Uterus (tissue), 4 donors: ENCODE data around the gene CCT6A. TPM values are rescaled to one million over a fixed set of nuclear protein-coding genes. Genes with fewer than 3 reads are reported as not detected.
A peak's percentile ranks its signal among the peaks of the same experiment; 100 is the strongest.
"Not testable (repeated sequence)": the region's sequence is repeated elsewhere in the genome, so short reads cannot be mapped to it uniquely, and the experiment has no call there.

ENCODE experiments used
- DNase-seq, 2 donors: peaks; one replicate each; pipeline ENCODE4 v3.0.0-alpha.2; 2019 to 2020
- H3K27ac ChIP-seq, 2 donors: fragments of 200-600 bp; sonication (generic); 1 replicate in 1 of 2; 2 replicates in 1 of 2; pipeline ENCODE4 v1.5.1; 2016 to 2018
- H3K27me3 ChIP-seq, 2 donors: fragments of 200-600 bp; sonication (generic); one replicate each; pipeline ENCODE4 v1.5.1; 2018 to 2019; ENCODE audit warnings: control low read depth in 1 of 2
- H3K36me3 ChIP-seq, 2 donors: fragments of 200-600 bp; sonication (generic); one replicate each; pipeline ENCODE4 v1.5.1; 2019; ENCODE audit warnings: control low read depth in 1 of 2
- H3K4me1 ChIP-seq, 2 donors: fragments of 200-600 bp; sonication (generic); one replicate each; pipeline ENCODE4 v1.5.1; 2018 to 2019; ENCODE audit warnings: control low read depth in 1 of 2
- H3K4me3 ChIP-seq, 2 donors: fragments of 200-600 bp; sonication (generic); 1 replicate in 1 of 2; 2 replicates in 1 of 2; pipeline ENCODE4 v1.5.1; 2018 to 2019; ENCODE audit warnings: mild to moderate bottlenecking in 1 of 2
- H3K9me3 ChIP-seq, 2 donors: fragments of 200-600 bp; sonication (generic); one replicate each; pipeline ENCODE4 v1.5.1; 2019; ENCODE audit warnings: control low read depth in 1 of 2
- CTCF ChIP-seq, 4 experiments: fragments of 200-600 bp in 2 of 4; fragments of 450-650 bp in 2 of 4; sonication (generic) in 2 of 4; IDR thresholded peaks; one replicate each; pipeline ENCODE4 v1.5.1; 2016 to 2019; ENCODE audit warnings: antibody characterized with exemption in 4 of 4, mild to moderate bottlenecking in 2 of 4, moderate library complexity in 1 of 4
- POLR2A ChIP-seq, 2 donors: fragments of 450-650 bp; IDR thresholded peaks; one replicate each; pipeline ENCODE4 v1.6.1; 2016; ENCODE audit warnings: antibody characterized with exemption in 2 of 2, mild to moderate bottlenecking in 1 of 2, moderate library complexity in 1 of 2
- intact Hi-C: fragments of 100-400 bp; cut with DNase I; formaldehyde crosslinking; loops from one replicate; pipeline ENCODE4 v1.15.1; 2023; ENCODE audit warnings: low total_unique reads
- total RNA-seq, 4 donors: library from RNA; depleted of rRNA in 3 of 4; stranded (reverse); fragments of >200 nt in 3 of 4; gene quantifications; one replicate each; pipeline versions ENCODE4 v1.1.0 to v1.2.4, GENCODE V29; 2014 to 2023
- donor health status: DM: yes; HTN: yes; CAD: no.

The CCT6A gene
- total RNA-seq, 4 donors from 2014 or later = 88.0 to 255 (median 194) TPM

- TF ChIP-seq CTCF (IDR thresholded peaks at IDR 0.05) = no peak
- TF ChIP-seq POLR2A (IDR thresholded peaks at IDR 0.05) = no peak
- DNase-seq = no peak
- intact Hi-C loops = no loop called here
- H3K9me3 ChIP-seq = no peaks in the 10 kb centered on the region
- no peak overlapping the region for H3K4me3 ChIP-seq
- no peaks in the 10 kb centered on the region for H3K36me3 ChIP-seq
- H3K27me3 ChIP-seq = no peaks in the 10 kb centered on the region
- peaks cover 0 to 1% of the 10 kb centered on the region in 2 donors for H3K4me1 ChIP-seq
- H3K27ac ChIP-seq = no peak overlapping the region
These were observed 48.1 kb downstream of the CCT6A start for GRCh38 chr7:56099653-56100052.

- H3K27me3 ChIP-seq, DNase-seq, H3K9me3 ChIP-seq, H3K4me3 ChIP-seq, H3K36me3 ChIP-seq, H3K4me1 ChIP-seq, H3K27ac ChIP-seq, intact Hi-C loops: not testable (repeated sequence)
These were observed 52.6 kb downstream of the CCT6A start for GRCh38 chr7:56104138-56104537.

GRCh38 chr7:56105508-56105907 is 53.9 kb downstream of the CCT6A start:
- Histone ChIP-seq H3K9me3 (no peaks in the 10 kb centered on the region), H3K4me3 (peak overlapping the region; percentile 88 to 91), H3K4me1 (peaks cover 8% of the 10 kb centered on the region in 2 donors), H3K27ac (peak overlapping the region; percentile 85 to 91), H3K36me3 (no peaks in the 10 kb centered on the region), H3K27me3 (peaks cover 0 to 3% of the 10 kb centered on the region in 2 donors)
- no peak for DNase-seq
- intact Hi-C loops = no loop called here
- TF ChIP-seq POLR2A (IDR thresholded peaks at IDR 0.05) (no peak), CTCF (IDR thresholded peaks at IDR 0.05) (no peak)

- DNase-seq = peak; percentile 95 to 97
- intact Hi-C loops = no loop called here
- peak; percentile 69 to 88 for TF ChIP-seq POLR2A (IDR thresholded peaks at IDR 0.05)
- TF ChIP-seq CTCF (IDR thresholded peaks at IDR 0.05) = no peak
- H3K27ac ChIP-seq = peak within 1 kb of the TSS; percentile 85 to 91
- no peaks in the 10 kb centered on the region for H3K9me3 ChIP-seq
- peaks cover 0 to 3% of the 10 kb centered on the region in 2 donors for H3K27me3 ChIP-seq
- peaks cover 8% of the 10 kb centered on the region in 2 donors for H3K4me1 ChIP-seq
- no peaks in the 10 kb centered on the region for H3K36me3 ChIP-seq
- peak within 1 kb of the TSS; percentile 88 to 91 for H3K4me3 ChIP-seq
These were observed 54.8 kb downstream of the CCT6A start, which contains the start of gene CHCHD2 for GRCh38 chr7:56106108-56107073. CHCHD2 (minus strand) TSS chr7:56106476; CDS start chr7:56106413, 63 bp downstream.

GRCh38 chr7:56107954-56108258 is 56.3 kb downstream of the CCT6A start:
- no peaks in the 10 kb centered on the region for H3K9me3 ChIP-seq
- no peak for DNase-seq
- peaks cover 8% of the 10 kb centered on the region in 2 donors for H3K4me1 ChIP-seq
- no peaks in the 10 kb centered on the region for H3K36me3 ChIP-seq
- TF ChIP-seq POLR2A (IDR thresholded peaks at IDR 0.05) = no peak
- TF ChIP-seq CTCF (IDR thresholded peaks at IDR 0.05) = no peak
- peaks cover 0 to 3% of the 10 kb centered on the region in 2 donors for H3K27me3 ChIP-seq
- H3K27ac ChIP-seq = no peak overlapping the region
- intact Hi-C loops = no loop called here
- no peak overlapping the region for H3K4me3 ChIP-seq
